Body of pancreas (tissue), 4 donors: ENCODE data around the gene CORIN.

Source experiments
- POLR2A ChIP-seq, 3 donors: fragments of 450-650 bp; IDR thresholded peaks; one replicate each; pipeline ENCODE4 v1.6.1; 2016; ENCODE audit warnings: antibody characterized with exemption in 3 of 3, mild to moderate bottlenecking in 2 of 3
- TF ChIP-seq, protein P1 (sequence below), 7 experiments: fragments of 450-650 bp in 4 of 7; fragments of 200-600 bp in 3 of 7; sonication (generic) in 3 of 7; IDR thresholded peaks; one replicate each; pipeline ENCODE4 v1.5.1; 2016 to 2019; ENCODE audit warnings: antibody characterized with exemption in 7 of 7

DNA sequence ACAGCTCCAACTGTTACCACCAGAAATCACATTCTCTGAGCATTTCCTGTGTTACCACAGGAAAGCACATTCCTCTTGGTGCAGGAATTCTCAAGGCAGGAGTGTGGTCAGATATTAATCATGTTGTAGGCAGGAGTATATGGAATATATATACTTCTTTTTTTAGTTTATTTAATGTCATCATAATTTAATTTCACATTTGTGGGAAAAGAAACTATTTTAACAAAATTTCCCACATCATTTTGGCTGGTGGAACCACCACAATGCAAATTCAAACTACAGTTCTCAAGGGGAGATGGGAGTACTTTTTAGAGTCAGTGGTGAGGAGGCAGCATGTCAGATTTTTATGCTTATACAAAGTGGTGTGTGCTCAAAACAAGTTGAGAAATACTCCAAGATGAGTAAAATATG lies 213.8 kb downstream of the CORIN start:
- TF ChIP-seq, protein P1, sequence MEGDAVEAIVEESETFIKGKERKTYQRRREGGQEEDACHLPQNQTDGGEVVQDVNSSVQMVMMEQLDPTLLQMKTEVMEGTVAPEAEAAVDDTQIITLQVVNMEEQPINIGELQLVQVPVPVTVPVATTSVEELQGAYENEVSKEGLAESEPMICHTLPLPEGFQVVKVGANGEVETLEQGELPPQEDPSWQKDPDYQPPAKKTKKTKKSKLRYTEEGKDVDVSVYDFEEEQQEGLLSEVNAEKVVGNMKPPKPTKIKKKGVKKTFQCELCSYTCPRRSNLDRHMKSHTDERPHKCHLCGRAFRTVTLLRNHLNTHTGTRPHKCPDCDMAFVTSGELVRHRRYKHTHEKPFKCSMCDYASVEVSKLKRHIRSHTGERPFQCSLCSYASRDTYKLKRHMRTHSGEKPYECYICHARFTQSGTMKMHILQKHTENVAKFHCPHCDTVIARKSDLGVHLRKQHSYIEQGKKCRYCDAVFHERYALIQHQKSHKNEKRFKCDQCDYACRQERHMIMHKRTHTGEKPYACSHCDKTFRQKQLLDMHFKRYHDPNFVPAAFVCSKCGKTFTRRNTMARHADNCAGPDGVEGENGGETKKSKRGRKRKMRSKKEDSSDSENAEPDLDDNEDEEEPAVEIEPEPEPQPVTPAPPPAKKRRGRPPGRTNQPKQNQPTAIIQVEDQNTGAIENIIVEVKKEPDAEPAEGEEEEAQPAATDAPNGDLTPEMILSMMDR (IDR thresholded peaks at IDR 0.05) = no peak
- TF ChIP-seq POLR2A (IDR thresholded peaks at IDR 0.05) = no peak
